Activated CD4-positive, alpha-beta T cell treated with anti-CD3 and anti-CD28 coated beads, Interleukin-10, Interleukin-2, amounts not matched to agents 100 ng/mL and 50 ng/mL, durations not matched to agents 16 hours and 8 hours (primary cell): ENCODE results near the gene GJD4.

ENCODE experiments used
- DNase-seq: peaks from one replicate; pipeline ENCODE4 v3.0.0-alpha.2; 2020

GJD4 gene, protein sequence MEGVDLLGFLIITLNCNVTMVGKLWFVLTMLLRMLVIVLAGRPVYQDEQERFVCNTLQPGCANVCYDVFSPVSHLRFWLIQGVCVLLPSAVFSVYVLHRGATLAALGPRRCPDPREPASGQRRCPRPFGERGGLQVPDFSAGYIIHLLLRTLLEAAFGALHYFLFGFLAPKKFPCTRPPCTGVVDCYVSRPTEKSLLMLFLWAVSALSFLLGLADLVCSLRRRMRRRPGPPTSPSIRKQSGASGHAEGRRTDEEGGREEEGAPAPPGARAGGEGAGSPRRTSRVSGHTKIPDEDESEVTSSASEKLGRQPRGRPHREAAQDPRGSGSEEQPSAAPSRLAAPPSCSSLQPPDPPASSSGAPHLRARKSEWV

DNA sequence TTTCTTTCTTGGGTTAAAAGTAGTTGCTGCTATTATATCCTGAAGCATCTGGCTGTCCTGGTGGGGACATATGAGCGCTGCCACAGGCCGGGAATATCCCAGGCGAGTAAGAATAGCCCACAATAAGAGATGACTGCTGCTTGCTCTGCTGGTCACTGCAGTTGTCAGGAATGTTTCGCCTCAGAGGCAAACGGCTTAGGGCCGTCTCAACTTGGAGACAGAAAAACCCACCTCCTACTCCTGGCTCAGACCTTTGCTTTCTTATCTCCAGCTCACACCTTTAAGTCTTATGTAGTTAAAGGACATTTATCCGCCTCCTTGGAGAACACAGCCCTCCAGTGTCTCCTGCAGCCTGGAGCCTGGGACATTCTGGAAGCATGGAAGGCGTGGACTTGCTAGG lies at the start of gene GJD4:
Gene GJD4, plus strand, starts transcription at position 151 of the 400 bp plus-strand sequence. Its CDS starts 227 bp downstream, at position 378.
- DNase-seq = no peak

DNA sequence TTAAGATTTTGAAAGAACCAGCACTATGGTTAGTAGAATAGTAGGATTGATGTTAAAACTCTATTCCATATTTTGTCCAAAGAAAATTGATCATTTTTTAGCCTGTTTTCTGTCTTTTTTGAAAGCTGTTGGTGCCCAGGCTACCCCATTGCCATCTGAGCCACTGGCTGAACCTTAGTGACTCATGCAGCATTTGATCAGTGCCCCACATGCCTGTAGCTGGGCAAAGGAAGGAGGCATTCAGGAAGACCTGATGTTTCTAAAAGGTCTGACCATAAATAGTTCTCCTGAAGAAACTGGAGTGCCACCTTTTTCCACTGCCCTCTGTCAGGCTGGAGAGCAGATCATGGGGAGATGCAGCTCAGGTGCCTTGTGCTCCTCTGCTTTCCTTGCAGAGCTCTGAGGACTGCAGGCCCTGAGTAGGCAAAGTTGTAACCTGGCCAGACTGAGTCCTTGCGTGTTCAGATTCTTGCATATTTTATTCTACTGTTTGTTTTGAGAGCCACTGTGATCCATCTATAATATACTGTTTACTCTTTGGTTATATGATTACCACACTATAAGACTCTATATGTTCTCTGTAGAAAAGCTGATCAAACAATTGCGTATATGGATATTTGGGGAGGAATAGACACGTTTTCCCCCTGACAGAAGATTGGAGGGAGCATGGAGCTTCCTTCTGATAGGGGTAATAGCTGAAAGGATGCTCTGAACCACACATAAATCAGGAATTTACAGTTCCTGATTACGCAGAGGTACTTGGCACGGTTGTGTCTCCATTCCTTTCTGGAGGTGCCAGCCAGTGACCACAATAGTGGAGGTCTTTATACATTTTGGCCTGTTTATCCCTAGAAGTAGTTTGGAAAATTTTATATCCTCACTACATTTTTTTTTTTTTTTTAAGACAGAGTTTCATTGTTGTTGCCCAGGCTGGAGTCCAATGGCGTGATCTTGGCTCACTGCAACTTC lies 48.9 kb upstream of the GJD4 start:
- DNase-seq = no peak

DNA sequence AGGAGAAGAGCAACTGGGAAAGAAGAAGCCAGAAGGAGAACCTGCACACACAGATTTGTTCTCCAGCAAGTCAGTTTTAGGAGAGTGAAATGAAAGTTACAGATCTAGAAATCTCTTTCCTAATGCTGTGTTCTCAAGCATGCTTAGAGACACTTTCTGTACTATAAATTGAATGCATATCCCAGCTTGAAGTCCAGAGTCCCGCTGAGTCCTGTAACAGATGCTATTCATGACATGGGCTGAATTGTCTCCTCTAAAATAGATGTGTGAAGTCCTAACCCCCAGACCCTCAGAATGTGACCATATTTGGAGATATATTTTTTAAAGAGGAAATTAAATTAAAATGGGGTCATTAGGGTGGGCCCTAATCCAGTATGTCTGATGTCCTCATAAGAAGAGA lies 46.9 kb upstream of the GJD4 start:
- no peak for DNase-seq

DNA sequence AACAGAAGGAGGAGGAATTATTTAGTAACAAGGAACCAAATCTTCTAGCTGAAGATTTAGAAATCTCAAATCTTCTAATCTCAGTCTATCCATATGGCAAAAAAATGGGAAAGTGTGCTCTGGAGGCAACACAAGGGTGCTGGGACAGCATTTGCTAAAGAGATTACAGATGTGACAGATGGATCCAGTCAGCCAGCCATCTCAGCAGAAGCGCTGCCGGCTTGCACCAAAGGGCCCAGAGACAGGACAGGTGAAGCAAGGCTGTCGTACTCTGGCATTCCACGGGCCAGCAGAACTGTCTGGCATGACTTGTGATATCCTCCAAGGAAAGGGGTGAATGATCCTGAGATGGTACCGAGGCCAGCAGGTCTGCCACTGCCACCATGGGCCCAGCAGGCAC lies 45.7 kb upstream of the GJD4 start:
- DNase-seq = no peak

DNA sequence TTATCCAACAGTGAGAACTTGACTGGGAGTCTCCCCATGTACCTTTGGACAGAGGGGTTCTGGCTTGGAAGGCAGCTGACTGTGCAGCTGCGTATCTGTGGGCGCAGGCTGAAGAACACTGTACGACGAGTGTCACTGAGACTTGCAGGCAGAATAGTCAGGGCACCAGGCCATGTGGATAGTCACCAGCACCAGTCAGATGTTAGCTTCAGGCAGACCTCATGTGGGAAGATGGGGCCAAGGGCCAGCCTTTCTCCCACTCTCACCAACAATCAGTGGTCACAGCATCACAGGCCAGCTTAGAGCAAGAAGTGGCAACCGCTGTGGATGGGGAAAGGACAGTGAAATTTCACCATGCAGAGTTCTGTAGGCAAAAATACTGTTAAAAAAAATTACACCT lies 43.4 kb upstream of the GJD4 start:
- no peak for DNase-seq

DNA sequence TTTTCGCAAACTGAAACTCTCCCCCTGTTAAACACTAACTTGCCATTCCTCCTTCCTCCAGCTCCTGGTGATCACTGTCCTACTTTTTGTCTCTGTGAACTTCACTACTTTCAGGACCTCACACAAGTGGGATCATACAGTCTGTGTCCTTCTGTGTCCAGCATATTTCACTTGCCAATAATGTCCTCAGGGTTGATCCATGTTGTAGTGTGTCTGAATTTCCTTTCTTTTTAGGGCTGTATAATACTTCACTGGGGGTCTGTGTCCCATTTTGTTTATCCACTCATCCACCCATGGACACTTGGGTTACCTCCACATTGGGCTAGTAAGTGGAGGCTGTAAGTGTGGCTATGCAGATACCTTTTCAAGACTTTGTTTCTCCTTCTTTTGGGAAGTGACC lies 42.7 kb upstream of the GJD4 start:
- no peak for DNase-seq

DNA sequence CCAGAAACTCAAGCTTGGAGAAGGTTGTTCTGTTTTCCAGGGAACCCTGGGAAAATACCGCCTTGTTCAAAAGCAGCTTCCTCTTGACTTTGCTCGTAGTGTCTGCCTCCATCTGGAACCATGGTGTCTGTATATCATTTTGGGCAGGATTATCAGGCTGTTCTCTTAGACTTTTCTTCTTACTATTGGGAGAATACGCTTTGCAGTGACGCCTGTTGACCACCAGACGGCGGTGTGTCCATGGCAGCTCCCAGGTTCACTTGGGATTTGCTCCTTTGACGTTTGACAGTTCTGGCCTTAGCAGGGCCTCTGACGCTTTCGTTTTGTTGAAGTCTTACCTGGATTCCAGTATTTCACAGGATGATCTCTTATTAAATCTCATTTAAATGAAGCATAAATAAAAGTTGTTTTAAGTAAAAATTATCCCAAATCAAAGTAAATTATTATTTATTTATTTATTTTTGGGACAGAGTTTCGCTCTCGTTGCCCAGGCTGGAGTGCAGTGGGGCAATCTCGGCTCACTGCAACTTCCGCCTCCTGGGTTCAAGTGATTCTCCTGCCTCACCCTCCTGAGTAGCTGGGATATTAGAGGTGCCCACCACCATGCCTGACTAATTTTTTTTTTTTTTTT lies 41.8 kb upstream of the GJD4 start:
- peak; percentile 60 for DNase-seq

DNA sequence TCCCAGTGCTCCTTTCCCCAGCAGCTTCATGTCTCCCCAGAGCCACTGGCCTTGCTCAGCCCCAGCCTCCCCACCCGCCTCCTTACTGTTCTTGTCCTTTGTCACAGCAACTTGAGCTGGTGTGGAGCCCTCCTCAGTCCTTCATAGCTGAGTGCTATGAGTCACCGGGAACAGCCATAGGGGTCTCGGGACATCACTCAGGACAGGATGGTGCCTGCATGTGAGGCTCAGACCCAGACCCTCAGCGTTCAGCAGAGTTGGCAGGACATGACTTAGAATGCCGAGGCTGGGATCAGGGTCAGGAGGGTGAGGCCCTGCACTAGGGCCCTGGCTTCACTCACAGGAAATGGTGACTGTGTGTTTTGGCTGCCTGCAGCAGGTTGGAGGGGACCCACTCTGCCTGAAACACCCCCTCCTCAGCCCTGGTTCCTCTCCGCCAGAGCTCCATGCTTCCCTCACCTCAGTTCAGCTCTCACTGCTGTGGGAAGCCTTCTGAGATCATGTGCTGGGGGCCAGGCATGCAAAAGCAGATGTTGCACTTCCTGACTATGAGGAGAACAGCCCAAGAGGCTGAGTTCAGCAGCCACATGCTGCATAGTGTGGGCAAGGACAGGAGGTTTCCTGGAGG lies 40.7 kb upstream of the GJD4 start:
- no peak for DNase-seq

DNA sequence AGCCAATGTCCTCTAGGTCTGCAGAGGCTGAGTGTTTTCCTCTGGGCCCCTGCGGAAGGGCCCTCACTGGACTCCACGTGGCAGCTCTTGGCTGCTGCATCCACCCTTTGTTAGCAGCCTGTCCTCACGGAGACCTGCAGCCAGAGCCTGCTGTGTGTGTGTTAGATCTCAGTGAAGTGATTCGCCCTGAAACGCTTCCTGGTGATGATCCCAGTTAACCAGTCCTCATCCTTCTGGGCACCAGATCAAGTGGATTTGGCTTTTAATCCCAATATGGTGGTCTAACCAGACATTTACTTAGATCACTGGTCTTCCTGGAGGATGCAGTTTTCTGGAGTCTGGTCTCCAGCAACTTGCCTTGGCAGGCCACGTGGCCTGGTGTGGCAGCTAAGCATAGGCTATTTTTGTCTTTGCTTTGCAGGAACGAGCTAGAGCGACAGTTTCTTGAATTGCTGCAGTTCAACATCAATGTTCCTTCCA lies 39.5 kb upstream of the GJD4 start:
- DNase-seq = no peak

DNA sequence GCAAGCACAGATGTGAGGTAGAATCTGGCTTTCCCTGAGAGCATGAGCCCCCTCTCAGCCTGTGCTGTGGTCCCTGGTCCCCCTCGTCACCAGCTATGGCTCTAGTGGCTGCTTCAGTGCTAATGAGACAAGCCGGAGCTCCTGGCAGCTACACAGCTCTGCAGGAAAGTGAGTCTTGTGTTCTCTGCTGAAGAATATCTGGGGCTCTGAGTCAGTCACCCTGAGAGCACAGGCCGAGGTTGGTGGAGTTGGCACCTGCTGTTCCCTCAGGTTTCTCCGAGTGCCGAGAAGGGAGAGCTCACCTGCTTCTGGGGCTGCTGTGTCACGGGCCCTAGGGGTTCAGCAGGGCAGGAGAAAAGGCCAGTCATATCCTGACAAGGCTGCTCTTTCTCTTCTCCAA lies 37.2 kb upstream of the GJD4 start:
- DNase-seq = no peak

DNA sequence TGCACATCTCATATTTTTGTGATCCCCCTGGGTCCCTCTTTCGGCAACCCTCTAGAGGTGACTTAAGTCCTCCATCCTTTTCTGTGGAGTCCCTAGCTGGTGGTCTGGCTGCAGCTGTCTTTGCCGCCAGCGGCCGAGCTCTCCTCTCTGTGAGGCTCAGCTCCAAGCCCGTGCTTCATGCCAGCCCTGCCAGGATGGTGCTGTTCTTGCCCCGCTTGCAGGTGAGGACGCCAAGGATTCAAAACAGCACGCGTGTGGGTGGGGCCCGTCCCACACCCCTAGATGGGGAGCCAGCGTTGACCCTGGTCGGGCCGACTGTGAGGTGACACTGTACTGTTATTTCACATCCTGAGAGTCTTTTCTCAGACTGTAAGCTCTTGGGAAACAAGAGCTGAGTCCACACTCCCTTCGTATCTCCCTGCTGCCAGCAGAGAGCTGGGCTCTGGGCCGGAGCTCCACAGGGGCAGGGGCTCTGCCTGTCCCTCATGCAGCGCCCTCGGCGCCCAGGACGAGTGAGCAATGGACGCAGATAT lies 36.6 kb upstream of the GJD4 start:
- DNase-seq = no peak

DNA sequence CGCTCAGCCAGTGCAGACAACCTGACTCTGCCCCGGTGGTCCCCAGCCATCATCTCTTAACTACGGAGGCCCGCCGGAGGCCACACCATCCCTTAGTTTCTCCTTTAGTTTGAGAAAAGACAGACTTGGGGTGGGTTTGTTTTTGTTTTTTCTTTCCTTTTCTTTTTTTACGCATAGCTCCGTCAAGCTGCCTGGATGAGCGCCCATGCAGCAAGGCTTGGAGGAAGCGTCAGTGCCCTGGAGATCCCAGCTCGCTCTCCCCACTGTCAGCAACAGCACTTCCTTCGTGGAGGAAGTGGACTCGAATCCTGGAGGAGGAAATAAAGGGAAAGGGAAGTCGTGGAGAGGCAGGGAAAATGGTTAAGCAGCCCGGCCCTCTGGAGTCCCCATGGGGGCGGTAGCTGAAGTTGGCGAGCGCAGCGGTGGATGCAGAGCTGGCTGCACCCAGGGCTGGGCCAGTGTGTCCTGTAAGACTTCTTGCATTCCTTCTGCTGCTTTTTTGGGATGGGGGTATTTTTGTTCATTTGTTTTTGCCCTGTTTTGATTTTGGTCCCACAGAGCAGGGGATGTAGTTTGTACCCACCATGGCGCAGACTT lies 35.9 kb upstream of the GJD4 start:
- DNase-seq = no peak

DNA sequence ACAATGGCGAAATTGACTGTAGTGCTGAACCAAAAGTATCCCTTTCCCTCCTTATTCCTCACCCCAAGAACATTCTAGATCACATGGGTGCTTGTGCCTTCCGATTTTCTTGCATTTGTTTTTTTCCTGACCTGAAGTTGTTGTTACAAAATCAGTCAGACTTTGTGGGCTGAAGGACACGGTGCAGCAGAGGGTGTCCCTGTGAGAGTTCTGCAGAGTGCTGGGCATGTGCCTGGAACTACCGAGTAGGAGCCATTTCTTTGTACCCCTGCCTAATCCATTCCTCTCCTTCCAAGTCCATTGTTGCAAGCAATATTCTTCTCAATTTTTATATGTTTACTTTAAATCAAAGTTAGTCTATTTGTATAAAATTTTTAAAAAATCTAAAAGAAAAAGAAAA lies 35.3 kb upstream of the GJD4 start:
- DNase-seq = no peak

DNA sequence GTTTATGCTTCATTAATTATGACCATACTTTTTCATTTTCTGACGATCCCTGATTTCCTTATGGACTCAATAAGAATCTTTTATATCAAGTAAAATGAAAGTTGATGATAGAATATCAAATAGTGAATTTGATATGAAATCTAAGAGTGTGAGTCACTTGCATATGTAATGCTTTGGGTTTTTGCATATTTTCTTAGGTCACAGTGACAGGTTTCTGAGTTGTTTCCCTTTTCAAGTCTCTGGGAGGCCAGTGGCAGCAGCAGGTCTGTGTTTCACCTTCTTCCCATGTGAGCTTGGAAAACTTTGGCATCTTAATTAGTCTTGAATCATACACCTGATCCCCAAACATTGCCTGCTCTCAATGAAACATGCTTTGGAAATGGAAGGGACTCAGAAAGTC lies 34.7 kb upstream of the GJD4 start:
- no peak for DNase-seq

DNA sequence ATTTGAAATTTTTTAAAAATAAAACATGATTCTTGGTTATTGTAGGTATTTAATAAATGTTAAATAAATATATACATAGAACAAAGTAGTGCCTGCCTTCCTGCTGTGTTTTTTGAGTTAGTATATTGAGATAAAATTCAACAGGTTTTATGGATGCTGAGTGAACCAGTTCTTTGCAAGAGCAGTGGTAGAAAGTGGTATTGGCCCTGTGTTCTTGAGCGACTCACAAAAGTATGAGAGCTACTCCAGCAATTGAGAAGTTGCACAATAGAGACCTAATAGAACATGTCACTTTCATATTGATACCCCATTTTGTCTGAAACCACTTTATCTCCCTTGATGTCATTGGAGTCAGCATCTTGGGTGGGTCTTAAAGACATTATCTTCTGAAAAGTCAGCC lies 32.6 kb upstream of the GJD4 start:
- DNase-seq = no peak

DNA sequence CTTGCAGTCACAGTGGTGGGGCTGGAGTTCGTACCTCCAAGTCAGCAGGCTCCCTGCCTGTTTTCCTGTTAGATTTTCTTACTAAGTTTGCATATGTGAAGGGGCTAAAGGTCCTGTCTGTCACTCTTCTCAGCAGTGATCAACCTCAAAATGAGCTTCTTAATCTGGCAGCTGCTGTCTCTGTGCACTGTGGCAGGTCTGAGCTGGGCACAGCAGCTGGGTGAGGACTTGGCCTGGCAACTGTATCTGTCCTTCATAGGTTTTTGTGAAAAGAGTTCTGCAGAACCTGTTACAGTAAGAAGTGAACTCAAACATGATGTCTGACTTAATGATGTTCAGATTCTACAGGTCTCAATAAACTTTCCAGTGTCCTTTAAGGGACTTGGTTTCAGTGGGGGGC lies 31.3 kb upstream of the GJD4 start:
- DNase-seq = no peak

DNA sequence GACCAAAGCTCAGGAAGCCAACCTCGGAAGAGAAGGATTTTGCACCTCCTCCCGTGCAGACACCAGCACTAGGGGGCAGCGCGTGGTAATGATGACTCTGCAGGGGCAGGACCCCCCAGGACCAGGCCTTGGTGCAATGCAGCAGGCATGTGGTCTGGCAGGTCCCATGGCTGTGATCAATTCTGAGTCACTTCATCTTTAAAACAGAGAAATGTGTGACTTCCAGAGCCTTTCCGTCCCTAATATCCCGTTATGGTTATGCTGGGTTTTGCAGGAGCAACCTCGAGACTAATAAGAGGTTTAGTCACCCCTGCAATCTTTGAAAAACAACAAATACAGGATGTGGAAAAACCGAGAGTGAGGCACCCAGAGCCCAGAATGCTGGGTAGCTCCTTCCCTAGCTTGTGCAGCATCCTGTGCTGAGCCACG lies 30.2 kb upstream of the GJD4 start:
- DNase-seq = no peak

DNA sequence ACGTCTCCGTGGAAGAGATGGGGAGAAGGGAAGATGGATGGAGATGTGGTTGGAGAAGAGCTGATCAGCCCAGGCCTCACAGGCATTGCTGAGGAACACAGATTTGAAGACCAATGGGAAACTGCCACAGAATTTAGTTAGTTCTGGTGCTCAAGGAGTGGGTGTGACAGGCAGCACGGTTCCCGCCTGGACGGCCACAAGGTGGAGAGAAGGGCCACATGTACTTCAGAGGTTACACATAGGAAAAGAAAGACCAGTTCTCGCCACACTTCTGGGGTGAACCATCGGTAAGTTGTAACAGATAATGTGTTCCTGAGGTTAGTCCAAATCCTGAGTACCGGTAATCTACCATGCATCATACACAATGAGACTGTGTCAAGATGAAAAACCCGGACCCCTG lies 29.5 kb upstream of the GJD4 start:
- DNase-seq = no peak

DNA sequence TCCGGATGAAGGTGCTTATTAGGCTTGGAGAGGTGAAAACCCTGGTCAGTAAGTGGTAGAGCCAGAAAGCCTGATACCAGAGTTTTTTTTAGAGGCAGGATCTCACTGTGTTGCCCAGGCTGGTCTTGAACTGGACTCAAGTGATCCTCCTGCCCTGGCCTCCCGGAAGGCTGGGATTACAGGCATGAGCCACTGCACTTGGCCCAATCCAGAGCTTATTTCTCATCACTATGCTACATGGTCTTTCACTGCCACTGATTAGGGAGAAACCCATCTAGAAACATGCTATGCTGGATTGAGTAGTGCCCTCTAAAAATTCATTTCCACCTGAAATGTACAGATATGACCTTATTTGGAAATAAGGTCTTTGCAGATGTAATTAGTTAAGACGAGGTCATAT lies 28.4 kb upstream of the GJD4 start:
- DNase-seq = no peak

DNA sequence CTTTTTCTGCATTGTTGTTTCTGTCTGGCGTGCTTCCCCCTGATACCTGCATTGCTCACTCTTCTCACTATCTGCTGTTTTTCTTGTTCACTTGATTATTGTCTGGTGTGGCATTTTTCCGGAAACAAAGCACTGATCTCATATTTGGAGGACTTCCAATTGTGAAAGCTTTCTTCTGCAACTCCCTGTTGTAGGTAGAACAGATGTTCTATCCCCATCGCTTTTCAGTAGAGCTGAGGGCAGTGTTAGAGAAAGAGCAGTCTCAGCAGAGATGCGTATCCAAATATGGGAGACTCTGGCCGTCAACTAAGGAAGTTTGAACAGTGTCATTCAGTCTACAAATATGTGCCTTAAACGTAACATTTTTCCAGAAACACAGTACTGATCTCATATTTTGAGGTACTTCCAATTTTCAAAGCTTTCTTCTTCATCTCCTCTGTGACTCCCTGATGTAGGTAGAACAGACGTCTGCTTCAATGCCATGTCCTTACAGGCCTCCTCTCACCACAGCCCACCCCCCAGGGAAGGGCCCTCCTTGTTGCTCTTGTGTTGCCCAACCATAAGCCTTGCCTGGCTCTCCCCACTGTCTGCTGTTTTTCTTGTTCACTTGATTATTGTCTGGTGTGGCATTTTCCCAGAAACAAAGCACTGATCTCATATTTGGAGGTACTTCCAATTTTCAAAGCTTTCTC lies 27.1 kb upstream of the GJD4 start:
- no peak for DNase-seq

DNA sequence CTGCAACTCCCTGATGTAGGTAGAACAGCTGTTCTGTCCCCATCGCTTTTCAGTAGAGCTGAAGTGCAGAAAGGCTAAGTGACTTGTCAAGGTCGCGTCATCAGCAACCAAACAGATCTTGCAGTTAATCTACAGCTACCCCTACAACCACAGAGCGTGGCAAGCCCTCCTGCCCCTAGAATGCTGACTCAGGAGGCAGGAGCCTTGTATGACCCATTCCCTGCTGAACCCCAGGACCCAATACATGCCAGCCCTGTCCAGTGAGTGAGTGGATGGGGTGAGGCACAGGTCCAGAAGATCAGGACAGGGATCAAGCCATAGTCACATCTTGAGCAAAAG lies 26.6 kb upstream of the GJD4 start:
- no peak for DNase-seq

DNA sequence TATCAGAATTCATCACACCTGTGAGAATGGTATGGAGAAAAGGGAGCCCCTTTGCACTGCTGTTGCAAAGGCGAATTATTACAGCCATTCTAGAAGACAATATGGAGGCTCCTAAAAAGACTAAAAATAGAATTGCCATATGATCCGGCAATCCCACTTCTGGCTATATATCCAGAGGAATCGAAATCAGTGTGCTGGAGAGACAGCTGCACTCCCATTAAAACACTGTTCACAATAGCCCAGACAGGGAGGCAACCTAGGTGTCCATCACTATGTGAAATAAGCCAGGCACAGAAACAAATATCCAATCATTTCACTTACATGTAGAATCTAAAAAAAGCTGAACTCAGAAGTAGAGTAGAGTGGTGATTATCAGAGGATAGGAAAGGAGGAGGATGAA lies 26.0 kb upstream of the GJD4 start:
- DNase-seq = no peak
